Stimulated activated CD8-positive, alpha-beta memory T cell treated with anti-CD3 and anti-CD28 coated beads, Interleukin-7, amount 100 ng/mL, for 48 hours (primary cell): Measurements from ENCODE around the gene PCDHB5.
"Not testable (repeated sequence)": the region's sequence is repeated elsewhere in the genome, so short reads cannot be mapped to it uniquely, and the experiment has no call there.

Source experiments
- DNase-seq, 2 donors: peaks; one replicate each; pipeline ENCODE4 v3.0.0-alpha.2; 2020; ENCODE audit warnings: low read depth in 1 of 2; ENCODE audit errors: extremely low read depth in 1 of 2

The PCDHB5 gene

DNA sequence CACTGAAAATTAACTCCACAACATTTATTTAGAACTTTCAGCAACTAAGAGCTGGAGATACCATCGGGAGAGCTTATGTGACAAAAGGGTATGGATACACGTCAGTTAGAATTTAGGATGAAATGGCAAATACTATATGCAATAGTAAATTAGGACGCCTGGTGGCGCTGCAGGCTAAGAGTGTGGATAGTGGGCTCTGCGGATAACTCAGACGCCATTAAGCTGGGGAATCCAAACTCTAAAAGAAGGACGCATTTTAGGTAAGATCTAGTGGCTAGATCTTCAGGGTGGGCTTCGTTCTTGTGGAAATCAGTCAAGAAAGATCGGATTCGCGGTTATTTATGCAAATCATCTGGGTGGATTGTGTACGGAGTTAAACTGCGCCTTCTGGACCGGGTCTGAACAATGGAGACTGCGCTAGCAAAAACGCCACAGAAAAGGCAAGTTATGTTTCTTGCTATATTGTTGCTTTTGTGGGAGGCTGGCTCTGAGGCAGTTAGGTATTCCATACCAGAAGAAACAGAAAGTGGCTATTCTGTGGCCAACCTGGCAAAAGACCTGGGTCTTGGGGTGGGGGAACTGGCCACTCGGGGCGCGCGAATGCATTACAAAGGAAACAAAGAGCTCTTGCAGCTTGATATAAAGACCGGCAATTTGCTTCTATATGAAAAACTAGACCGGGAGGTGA lies at the start of gene PCDHB5:
Gene PCDHB5 (plus strand): TSS at position 177 of the 688 bp plus-strand sequence. CDS start 229 bp downstream, at position 406.
- no peak for DNase-seq

DNA sequence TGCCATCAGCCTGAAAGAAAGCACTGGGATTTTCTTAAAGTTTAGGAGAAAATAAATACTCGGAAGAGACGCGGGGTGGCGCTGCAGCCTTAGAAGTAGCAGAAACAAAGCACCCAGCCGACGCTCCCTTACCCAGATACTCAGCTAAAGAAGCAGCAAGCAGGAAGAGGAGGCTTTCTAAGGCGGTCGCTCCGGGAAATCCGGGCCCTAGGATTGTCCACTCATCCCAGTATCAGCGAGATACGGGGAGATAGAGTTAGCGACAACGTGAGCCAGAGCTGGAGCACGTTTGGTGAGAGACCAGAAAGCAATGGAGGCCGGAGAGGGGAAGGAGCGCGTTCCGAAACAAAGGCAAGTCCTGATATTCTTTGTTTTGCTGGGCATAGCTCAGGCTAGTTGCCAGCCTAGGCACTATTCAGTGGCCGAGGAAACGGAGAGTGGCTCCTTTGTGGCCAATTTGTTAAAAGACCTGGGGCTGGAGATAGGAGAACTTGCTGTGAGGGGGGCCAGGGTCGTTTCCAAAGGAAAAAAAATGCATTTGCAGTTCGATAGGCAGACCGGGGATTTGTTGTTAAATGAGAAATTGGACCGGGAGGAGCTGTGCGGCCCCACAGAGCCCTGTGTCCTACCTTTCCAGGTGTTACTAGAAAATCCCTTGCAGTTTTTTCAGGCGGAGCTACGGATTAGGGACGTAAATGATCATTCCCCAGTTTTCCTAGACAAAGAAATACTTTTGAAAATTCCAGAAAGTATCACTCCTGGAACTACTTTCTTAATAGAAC lies 40.3 kb upstream of the PCDHB5 start, which contains the start of gene PCDHB2:
Gene PCDHB2 (plus strand): TSS at position 135 of the 782 bp plus-strand sequence. CDS start 176 bp downstream, at position 311.
- no peak for DNase-seq

DNA sequence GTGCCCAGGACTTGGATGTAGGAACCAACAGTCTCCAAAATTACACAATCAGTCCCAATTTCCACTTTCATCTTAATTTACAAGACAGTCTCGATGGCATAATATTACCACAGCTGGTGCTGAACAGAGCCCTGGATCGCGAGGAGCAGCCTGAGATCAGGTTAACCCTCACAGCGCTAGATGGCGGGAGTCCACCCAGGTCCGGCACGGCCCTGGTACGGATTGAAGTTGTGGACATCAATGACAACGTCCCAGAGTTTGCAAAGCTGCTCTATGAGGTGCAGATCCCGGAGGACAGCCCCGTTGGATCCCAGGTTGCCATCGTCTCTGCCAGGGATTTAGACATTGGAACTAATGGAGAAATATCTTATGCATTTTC lies 39.8 kb upstream of the PCDHB5 start:
- no peak for DNase-seq

DNA sequence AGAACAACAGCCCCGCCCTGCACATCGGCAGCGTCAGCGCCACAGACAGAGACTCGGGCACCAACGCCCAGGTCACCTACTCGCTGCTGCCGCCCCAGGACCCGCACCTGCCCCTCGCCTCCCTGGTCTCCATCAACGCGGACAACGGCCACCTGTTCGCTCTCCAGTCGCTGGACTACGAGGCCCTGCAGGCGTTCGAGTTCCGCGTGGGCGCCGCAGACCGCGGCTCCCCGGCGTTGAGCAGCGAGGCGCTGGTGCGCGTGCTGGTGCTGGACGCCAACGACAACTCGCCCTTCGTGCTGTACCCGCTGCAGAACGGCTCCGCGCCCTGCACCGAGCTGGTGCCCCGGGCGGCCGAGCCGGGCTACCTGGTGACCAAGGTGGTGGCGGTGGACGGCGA lies 38.8 kb upstream of the PCDHB5 start:
- DNase-seq: not testable (repeated sequence)

DNA sequence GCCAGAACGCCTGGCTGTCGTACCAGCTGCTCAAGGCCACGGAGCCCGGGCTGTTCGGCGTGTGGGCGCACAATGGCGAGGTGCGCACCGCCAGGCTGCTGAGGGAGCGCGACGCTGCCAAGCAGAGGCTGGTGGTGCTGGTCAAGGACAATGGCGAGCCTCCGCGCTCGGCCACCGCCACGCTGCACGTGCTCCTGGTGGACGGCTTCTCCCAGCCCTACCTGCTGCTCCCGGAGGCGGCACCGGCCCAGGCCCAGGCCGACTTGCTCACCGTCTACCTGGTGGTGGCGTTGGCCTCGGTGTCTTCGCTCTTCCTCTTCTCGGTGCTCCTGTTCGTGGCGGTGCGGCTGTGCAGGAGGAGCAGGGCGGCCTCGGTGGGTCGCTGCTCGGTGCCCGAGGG lies 38.4 kb upstream of the PCDHB5 start:
- not testable (repeated sequence) for DNase-seq

DNA sequence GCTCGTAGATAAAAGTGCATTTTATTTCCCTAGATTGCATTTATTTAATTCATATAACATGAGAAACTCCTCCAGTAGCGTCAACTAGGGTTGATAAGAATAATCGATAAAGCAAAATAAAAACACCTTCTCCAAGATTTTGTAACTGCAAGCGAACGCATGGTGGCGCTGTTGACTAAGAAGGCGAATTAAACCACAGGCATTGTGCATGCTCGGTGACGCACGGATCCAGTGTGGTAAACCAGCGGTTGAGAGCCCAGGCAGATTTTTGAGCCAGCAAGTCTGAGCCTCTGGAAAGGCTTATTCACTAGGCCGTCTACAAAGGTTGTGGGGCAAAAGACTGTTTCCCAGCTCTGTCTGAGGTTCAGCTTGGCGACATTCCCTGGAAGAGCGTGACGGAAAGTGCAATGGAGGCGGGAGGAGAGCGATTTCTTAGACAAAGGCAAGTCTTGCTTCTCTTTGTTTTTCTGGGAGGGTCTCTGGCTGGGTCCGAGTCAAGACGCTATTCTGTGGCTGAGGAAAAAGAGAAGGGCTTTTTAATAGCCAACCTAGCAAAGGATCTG lies 34.7 kb upstream of the PCDHB5 start, which contains the start of gene PCDHB3:
Gene PCDHB3 (plus strand): TSS at position 231 of the 563 bp plus-strand sequence. CDS start 177 bp downstream, at position 408.
- peak in 1 of 2 donors; percentile 25 for DNase-seq

DNA sequence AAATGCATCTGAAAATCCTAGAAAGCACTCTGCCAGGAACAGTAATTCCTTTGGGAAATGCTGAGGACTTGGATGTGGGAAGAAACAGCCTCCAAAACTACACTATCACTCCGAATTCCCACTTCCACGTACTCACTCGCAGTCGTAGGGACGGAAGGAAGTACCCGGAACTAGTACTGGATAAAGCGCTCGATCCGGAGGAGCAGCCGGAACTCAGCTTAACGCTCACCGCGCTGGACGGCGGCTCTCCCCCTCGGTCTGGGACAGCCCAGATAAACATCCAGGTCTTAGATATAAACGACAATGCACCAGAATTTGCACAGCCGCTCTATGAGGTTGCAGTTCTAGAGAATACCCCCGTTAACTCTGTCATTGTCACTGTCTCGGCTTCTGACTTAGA lies 33.9 kb upstream of the PCDHB5 start:
- no peak for DNase-seq

DNA sequence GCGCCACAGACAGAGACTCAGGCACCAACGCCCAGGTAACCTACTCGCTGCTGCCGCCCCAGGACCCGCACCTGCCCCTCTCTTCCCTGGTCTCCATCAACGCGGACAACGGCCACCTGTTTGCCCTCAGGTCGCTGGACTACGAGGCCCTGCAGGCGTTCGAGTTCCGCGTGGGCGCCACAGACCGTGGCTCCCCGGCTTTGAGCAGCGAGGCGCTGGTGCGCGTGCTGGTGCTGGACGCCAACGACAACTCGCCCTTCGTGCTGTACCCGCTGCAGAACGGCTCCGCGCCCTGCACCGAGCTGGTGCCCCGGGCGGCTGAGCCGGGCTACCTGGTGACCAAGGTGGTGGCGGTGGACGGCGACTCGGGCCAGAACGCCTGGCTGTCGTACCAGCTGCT lies 32.9 kb upstream of the PCDHB5 start:
- not testable (repeated sequence) for DNase-seq

DNA sequence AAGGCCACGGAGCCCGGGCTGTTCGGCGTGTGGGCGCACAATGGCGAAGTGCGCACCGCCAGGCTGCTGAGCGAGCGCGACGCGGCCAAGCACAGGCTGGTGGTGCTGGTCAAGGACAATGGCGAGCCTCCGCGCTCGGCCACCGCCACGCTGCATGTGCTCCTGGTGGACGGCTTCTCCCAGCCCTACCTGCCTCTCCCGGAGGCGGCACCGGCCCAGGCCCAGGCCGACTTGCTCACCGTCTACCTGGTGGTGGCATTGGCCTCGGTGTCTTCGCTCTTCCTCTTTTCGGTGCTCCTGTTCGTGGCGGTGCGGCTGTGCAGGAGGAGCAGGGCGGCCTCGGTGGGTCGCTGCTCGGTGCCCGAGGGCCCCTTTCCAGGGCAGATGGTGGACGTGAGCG lies 32.5 kb upstream of the PCDHB5 start:
- not testable (repeated sequence) for DNase-seq

DNA sequence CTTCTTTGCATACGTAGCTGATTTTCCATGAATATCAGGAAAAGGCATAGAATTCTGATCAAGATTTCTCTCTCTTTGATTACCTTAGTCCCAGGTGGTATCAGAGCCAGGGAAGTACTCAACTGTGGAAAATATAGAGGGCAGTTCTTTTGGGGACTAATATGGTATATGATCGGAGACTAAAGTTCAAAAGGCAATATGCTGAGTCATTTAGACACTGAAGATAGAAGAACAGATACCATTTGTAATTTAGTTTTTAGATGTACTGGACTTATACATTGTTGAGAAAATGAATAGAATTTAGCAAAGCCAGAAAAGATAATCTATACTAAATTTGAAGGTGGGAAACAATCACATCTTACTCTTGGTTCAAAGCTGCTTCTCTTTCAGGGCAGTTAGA lies 29.7 kb upstream of the PCDHB5 start:
- DNase-seq: no peak

DNA sequence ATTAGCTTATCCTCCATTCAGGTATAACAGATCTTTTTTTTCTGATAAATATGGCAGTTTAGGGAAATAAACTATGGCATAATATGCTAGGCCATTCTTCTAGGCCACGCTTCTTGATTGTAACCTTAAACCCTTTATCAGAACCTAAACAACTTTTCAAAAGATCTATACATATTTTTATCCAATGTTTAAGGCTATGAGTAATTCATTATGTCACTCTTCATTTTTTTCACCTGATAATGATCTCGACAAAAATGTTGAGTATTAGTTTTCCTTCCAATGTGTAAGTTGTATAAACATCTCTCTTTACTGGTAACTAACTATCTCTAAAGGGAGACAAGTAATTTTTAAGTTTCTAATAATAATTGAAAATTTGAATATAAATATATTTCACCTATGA lies 15.8 kb upstream of the PCDHB5 start:
- no peak for DNase-seq

DNA sequence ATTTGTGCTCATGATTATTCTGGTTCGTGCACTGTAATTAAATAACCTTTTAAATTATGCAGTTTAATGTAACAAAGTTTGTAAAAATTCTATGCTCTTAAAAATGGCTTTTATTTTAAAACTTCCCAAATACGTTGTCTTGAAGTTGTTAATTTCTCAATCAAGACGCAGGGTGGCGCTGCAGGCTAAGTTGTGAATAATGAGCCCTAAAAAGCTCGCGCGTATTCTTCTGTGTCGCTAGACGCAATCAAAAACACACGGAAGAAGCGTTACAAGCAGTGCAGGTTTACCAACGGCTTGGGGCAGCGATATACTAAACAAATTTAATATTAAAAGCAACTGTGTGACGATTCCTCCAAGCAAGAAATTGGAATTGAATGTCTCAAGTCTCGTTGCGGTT lies 13.4 kb upstream of the PCDHB5 start, which contains the start of gene PCDHB4:
Gene PCDHB4 (plus strand): TSS at position 256 of the 400 bp plus-strand sequence. CDS start 181 bp downstream, outside the sequence.
- DNase-seq: no peak

DNA sequence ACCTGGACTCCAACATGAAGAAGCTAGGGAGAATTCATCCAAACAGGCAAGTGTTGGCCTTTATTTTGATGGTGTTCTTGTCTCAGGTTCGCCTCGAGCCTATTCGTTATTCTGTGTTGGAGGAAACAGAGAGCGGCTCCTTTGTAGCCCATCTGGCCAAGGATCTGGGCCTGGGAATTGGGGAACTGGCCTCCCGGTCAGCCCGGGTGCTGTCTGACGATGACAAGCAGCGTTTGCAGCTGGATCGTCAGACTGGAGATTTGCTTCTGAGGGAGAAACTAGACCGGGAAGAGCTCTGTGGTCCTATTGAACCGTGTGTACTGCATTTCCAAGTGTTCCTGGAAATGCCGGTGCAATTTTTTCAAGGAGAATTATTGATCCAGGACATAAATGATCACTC lies 13.0 kb upstream of the PCDHB5 start:
- no peak for DNase-seq

DNA sequence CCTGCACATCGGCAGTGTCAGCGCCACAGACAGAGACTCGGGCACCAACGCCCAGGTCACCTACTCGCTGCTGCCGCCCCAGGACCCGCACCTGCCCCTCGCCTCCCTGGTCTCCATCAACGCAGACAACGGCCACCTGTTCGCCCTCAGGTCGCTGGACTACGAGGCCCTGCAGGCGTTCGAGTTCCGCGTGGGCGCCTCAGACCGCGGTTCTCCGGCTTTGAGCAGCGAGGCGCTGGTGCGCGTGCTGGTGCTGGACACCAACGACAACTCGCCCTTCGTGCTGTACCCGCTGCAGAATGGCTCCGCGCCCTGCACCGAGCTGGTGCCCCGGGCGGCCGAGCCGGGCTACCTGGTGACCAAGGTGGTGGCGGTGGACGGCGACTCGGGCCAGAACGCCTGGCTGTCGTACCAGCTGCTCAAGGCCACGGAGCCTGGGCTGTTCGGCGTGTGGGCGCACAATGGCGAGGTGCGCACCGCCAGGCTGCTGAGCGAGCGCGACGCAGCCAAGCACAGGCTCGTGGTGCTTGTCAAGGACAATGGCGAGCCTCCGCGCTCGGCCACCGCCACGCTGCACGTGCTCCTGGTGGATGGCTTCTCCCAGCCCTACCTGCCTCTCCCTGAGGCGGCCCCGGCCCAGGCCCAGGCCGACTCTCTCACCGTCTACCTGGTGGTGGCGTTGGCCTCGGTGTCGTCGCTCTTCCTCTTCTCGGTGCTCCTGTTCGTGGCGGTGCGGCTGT lies 11.4 kb upstream of the PCDHB5 start:
- not testable (repeated sequence) for DNase-seq

DNA sequence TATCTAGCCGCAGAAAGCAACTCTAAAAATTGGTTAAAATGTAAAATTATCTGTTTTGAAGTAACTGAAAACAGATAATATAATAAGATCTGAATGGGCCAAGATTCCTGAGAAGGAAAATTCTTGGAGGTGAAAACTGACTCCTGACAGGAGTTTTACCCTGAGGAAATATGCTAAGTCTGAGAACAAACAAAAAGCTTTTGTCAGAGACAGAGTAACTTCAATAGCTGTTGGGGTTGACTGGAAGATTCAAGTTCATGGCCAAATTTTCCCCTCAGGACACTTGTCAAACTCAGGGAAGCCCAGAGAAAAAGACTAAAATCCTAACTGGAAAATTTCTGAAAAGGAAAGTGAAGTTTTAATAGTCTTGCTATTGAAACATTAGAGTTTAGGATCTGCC lies 7.7 kb upstream of the PCDHB5 start:
- no peak for DNase-seq

DNA sequence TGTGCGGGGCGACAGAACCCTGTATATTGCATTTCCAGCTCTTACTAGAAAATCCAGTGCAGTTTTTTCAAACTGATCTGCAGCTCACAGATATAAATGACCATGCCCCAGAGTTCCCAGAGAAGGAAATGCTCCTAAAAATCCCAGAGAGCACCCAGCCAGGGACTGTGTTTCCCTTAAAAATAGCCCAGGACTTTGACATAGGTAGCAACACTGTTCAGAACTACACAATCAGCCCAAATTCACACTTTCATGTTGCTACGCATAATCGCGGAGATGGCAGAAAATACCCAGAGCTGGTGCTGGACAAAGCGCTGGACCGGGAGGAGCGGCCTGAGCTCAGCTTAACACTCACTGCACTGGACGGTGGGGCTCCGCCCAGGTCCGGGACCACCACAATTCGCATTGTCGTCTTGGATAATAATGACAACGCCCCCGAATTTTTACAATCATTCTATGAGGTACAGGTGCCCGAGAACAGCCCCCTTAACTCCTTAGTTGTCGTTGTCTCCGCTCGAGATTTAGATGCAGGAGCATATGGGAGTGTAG lies 786 bp downstream of the PCDHB5 start:
- no peak for DNase-seq

DNA sequence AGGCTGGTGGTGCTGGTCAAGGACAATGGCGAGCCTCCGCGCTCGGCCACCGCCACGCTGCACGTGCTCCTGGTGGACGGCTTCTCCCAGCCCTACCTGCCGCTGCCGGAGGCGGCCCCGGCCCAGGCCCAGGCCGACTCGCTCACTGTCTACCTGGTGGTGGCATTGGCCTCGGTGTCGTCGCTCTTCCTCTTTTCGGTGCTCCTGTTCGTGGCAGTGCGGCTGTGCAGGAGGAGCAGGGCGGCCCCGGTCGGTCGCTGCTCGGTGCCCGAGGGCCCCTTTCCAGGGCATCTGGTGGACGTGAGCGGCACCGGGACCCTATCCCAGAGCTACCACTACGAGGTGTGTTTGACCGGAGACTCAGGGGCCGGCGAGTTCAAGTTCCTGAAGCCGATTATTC lies 2.3 kb downstream of the PCDHB5 start:
- not testable (repeated sequence) for DNase-seq

DNA sequence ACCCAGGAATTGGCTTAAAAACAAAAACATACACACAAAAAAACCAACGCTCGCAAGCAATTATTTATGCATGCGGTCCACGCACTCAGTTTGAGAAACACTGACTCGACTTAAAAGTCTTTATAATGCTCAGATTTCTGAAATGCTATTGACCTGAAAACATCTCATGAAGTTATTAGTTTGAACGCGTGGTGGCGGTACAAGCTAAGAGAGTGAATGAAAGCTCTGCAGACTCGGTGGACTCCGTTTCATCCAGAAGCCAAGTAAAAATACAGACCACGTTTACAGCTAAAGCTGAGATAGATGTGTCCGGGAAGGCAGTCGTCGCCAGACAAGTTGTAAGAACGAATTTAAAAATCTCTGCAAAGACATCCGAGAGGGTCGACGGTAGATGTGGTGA lies 14.8 kb downstream of the PCDHB5 start, which contains the start of gene PCDHB6:
Gene PCDHB6 (plus strand): TSS at position 246 of the 400 bp plus-strand sequence. CDS start 201 bp downstream, outside the sequence.
- DNase-seq: no peak

DNA sequence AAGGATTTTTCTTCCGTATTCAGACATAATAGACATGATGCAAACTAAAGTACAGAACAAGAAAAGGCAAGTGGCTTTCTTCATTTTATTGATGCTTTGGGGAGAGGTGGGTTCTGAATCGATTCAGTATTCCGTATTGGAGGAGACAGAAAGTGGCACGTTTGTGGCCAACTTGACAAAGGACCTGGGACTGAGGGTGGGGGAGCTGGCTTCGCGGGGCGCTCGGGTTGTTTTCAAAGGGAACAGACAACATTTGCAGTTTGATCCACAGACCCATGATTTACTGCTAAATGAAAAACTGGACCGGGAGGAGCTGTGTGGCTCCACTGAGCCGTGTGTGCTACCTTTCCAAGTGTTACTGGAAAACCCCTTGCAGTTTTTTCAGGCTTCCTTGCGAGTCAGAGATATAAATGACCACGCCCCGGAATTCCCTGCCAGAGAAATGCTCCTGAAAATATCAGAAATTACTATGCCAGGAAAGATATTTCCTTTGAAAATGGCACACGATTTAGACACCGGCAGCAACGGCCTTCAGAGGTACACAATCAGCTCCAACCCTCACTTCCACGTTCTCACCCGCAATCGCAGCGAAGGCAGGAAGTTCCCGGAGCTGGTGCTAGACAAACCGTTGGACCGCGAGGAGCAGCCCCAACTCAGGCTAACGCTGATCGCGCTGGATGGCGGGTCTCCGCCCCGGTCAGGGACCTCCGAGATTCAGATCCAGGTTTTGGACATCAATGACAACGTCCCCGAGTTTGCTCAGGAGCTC lies 15.4 kb downstream of the PCDHB5 start:
- DNase-seq: no peak

DNA sequence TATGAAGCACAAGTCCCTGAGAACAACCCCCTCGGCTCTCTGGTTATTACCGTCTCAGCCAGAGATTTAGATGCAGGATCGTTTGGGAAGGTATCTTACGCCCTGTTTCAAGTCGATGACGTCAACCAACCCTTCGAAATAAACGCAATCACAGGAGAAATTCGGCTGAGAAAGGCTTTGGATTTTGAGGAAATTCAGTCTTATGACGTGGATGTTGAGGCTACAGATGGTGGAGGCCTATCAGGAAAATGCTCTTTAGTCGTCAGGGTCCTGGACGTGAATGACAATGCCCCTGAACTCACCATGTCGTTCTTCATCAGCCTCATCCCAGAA lies 16.0 kb downstream of the PCDHB5 start:
- DNase-seq: no peak
